UCSD-AML1 (cell line): ENCODE measurements around the gene ZNF837.
"Not testable (repeated sequence)": the region's sequence is repeated elsewhere in the genome, so short reads cannot be mapped to it uniquely, and the experiment has no call there.

ENCODE experiments used
- DNase-seq: peaks from one replicate; lab custom pipeline; 2025; ENCODE audit not compliant: unreplicated experiment; lab: John Stamatoyannopoulos, UW

ZNF837 gene

DNA sequence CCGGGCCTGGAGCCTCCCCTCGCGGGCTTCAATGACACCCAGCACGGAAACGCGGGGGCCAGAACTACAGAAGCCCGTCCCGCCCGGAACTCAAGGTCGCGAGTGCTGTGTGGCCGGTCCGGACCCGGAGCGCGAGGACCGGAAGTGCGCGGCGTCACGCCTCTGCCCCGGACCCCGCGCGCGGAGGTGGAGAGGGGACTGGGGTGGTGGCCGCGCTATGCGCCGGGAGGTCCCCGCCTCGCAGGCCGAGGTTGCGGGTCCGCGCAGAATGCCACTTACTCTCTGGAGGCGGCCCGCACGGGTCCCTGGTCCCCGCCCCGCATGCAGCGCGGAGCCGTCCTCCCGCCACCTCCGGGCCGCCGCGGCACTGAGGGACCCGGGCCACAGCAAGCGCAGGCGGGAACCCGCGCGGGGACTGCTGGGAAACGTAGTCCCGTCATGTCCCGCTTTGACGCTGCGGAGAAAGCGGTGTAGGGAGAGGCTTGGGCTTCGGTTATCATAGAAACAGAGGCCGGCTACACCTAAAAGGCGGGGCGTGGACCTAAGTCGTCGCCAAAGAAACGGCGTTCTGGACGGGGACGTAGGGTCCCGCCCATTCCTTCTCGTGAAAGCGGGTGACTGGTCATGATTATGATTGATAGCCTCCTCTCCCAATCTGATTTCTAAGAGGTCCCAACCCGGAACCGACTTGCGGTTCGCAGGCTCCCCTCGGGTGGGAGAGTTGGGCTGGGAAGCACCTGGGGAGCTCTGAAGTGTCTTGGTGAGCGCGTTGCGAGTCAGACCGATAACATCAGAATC lies at the start of gene ZNF837:
TSS of gene ZNF837 (minus strand) at position 369 of the 798 bp plus-strand sequence. CDS start 11,698 bp downstream, outside the sequence.
- peak; percentile 98 for DNase-seq

DNA sequence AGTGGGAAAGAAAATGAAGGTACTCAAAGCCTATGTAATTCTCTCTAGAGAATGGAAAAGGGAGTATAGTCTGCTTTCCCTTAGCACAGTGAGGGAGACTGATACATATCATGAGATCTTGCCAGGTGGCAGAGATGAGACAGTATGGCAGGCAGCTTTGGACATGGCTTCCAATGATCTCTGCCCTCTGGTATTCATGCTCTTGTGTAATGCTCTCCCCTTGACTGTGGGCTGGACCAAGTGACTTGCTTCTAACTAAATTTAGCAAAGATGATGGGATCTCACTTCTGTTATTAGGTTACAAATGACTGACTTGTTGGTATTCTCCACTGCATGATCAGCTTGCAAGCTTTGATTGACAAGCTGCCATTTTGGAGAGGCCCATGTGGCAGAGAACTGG lies 48.9 kb upstream of the ZNF837 start:
- DNase-seq, result no peak

GRCh38 chr19:58428617-58429016 lies 47.8 kb upstream of the ZNF837 start:
- no peak for DNase-seq

GRCh38 chr19:58417071-58417470 lies 36.2 kb upstream of the ZNF837 start:
- DNase-seq, result no peak

GRCh38 chr19:58416604-58417003 lies 35.8 kb upstream of the ZNF837 start:
- no peak for DNase-seq

DNA sequence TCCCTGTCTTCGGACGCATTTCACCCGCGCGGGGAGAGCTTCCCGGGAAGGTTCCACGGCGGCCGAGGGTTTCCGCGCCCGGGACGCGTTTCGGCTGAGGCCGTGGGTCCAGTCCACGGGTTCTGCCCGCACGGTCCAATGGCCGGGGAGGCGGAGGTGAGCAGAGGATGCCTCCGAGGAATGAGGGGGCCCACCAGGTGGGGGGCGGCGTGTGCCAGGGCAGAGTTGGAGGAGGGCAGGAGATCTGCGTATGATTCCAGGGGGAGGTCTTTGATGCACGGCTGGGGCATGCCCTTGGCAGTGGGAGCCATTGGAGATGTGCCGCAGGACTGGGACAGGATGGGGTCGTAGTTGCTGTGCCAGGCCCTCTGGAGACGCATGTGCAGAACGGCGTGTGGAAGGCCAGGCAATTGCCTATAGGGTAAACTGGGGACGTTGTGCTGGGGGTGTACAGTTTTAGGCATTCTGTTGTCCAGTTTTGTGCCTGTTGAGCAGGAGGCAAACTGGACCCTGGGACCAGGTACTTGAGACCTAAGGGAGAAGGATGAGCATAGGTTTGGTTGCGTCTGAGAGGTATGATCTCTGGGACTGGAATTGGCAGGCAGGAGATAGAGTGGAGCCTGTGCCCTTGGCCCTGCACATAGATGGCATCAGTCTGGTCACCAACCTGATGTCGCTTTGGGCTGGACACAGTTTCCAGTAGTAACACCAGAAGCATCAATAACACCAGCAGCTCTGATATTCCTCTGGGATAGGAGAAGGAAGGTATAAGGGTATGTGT lies 28.4 kb upstream of the ZNF837 start:
- peak; percentile 46 for DNase-seq

DNA sequence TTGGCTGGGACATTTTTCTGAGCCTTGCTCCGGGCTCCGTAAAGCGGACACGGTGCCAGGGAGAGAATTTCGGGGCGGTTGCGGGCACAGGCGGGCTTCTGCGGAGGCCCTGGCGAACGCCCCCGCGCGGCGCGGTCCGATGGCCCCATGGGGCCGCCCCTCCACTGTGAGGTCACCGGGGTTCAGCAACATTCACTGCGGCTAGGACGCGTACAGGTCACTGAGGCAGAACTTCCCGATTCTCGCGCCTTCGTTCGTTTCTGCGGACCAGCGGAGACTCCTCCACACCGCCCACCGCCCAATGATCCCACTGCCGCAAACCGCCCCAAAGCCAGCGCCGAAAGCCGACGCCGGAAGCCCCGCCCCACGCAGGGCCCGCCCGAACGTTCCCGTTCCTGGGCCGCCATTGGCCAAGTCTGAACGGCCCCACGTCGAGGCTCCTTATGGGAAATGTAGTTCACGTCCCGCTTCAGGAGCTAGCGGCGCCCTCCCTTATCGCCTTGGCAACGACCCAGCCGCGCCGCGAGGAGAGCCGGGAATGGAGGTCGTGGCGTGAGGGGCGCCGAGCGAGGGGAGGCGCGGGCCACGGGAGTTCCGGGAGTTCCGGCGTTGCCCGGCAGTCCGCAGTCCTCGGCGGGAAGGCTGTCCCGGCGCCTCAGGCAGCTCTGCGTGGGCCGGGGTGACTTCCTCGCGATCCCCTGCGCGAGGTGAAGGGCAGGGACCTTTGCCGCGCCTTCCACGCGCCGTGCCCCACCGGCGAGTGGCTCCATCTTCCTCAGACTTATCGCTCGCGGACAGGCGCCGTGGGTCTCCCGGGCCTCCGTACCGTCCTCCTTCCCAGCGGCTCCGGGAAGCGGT lies 27.6 kb upstream of the ZNF837 start, which contains the start of gene ZNF584:
TSS of gene ZNF584 (plus strand) at position 498 of the 858 bp plus-strand sequence. CDS start 499 bp downstream, outside the sequence.
- peak; percentile 96 for DNase-seq

- no peak for DNase-seq
Measured at GRCh38 chr19:58407658-58408151, 26.9 kb upstream of the ZNF837 start.

GRCh38 chr19:58406818-58407657 lies 26.2 kb upstream of the ZNF837 start:
- no peak for DNase-seq

- not testable (repeated sequence) for DNase-seq
Measured at GRCh38 chr19:58403920-58404478, 23.2 kb upstream of the ZNF837 start.

DNA sequence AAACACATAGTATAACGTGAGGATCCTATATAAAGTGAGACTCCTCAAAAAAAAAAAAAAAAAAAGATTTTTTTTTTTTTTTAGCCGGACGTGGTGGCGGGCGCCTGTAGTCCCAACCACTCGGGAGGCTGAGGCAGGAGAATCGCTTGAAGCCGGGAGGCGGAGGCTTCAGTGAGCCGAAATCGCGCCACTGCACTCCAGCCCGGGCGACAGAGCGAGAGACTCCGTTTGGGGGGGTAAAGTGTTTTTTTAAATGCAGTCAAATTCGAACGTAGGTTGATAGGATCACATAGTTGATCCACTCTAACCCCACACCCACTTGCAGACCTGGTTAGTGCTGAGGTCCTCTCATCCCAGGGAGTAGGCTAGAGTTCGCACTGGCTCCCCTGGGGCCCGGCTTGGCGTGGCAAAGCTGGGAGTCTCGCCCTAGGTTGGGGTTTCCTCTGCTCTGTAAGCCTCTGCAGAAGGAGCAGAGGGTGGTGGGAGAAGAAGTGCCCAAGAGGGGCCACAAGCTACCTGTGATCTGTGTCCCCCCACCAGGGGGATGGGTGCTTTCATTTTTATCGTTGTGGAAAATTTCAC lies 21.1 kb upstream of the ZNF837 start:
- no peak for DNase-seq

- peak; percentile 99 for DNase-seq
Measured at GRCh38 chr19:58400916-58401839, 20.3 kb upstream of the ZNF837 start.

DNA sequence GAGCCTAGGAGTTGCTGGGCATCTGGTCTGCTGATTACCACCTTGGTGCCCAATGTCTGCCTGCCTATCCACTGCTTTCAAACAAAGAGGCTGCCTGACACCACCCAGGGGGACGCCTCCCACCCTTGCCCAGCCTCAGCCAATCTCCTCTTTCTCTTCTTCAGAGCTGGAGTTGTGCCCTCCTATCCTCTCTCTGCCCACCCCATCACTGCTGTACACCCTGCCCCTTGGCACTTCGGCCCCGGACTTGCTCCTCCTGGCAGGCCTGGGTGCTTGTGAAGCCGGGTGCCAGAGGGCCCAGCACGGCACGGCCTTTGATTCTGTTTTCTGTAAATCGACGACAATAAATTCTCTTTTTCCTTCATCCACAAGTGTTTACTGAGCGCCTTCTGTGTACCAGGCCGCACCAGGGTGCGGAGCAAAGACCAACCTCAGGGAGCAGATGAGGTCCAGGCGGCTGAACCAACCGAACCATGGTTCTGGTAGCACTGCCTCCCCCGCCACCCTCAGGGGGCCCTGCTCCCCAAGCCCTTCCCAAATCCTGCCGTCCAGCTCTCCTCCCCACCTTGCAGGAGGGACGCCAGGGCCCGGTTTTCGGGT lies 19.6 kb upstream of the ZNF837 start:
- no peak for DNase-seq

- no peak for DNase-seq
Measured at GRCh38 chr19:58399903-58400302, 19.1 kb upstream of the ZNF837 start.

GRCh38 chr19:58398545-58398944 lies 17.7 kb upstream of the ZNF837 start:
- DNase-seq, result no peak

- DNase-seq, result no peak
Measured at GRCh38 chr19:58398087-58398486, 17.3 kb upstream of the ZNF837 start.

GRCh38 chr19:58397533-58398037 lies 16.8 kb upstream of the ZNF837 start:
- DNase-seq, result no peak
